Keratinocyte (primary cell): ENCODE data around the gene CD300H. TPM values are rescaled to one million over a fixed set of nuclear protein-coding genes. Genes with fewer than 3 reads are reported as not detected.

Experiments used
- DNase-seq: peaks from one replicate; pipeline ENCODE4 v3.0.0-alpha.2; 2011; ENCODE audit warnings: low read depth, missing footprints, low spot score
- FAIRE-seq: peaks from 2 replicates; lab custom pipeline; 2011; peaks lifted over from hg19 to GRCh38; lab: Jason Lieb, UNC
- H2AFZ ChIP-seq: 2 replicates; pipeline ENCODE4 v1.6.0; 2012; ENCODE audit warnings: low read length, control low read depth, inconsistent platforms; ENCODE audit not compliant: control insufficient read depth
- H3K27ac ChIP-seq: 2 replicates; pipeline ENCODE4 v1.5.1; 2011; ENCODE audit warnings: low read length; ENCODE audit not compliant: control insufficient read depth, insufficient read depth
- H3K27me3 ChIP-seq: 3 replicates; pipeline ENCODE4 v1.6.0; 2011; ENCODE audit warnings: low read length; ENCODE audit not compliant: control insufficient read depth, insufficient read depth; ENCODE audit errors: extremely low read depth
- H3K36me3 ChIP-seq, 2 experiments: 2 replicates in 1 of 2; 3 replicates in 1 of 2; pipeline ENCODE4 v1.5.1; 2011; ENCODE audit warnings: low read length in 2 of 2, mild to moderate bottlenecking in 1 of 2; ENCODE audit not compliant: control insufficient read depth in 2 of 2, insufficient read depth in 2 of 2; ENCODE audit errors: extremely low read depth in 1 of 2
- H3K4me1 ChIP-seq: 3 replicates; pipeline ENCODE4 v1.5.1; 2011; ENCODE audit warnings: low read length; ENCODE audit not compliant: control insufficient read depth, insufficient read depth; ENCODE audit errors: extremely low read depth
- H3K4me2 ChIP-seq: 3 replicates; pipeline ENCODE4 v1.6.0; 2011; ENCODE audit warnings: low read depth, low read length; ENCODE audit not compliant: control insufficient read depth, insufficient read depth; ENCODE audit errors: extremely low read depth
- H3K4me3 ChIP-seq, 3 experiments: fragments of 200-600 bp in 1 of 3; sonication (generic) in 1 of 3; 2 replicates in 2 of 3; 3 replicates in 1 of 3; pipeline ENCODE4 v1.5.1; 2011 to 2016; ENCODE audit warnings: low read length in 3 of 3, mild to moderate bottlenecking in 3 of 3, control low read depth in 2 of 3, inconsistent platforms in 1 of 3, low read depth in 1 of 3, mixed read lengths in 1 of 3, mixed run types in 1 of 3, moderate library complexity in 1 of 3; ENCODE audit not compliant: control insufficient read depth in 2 of 3, insufficient read depth in 2 of 3; ENCODE audit errors: extremely low read depth in 1 of 3
- H3K79me2 ChIP-seq: 2 replicates; pipeline ENCODE4 v1.6.0; 2012; ENCODE audit warnings: low read length; ENCODE audit not compliant: control insufficient read depth, insufficient read depth
- H3K9ac ChIP-seq: 3 replicates; pipeline ENCODE4 v1.6.0; 2011; ENCODE audit warnings: low read length; ENCODE audit not compliant: control insufficient read depth, insufficient read depth; ENCODE audit errors: extremely low read depth
- H3K9me1 ChIP-seq: 3 replicates; pipeline ENCODE4 v1.6.0; 2011; ENCODE audit warnings: low read length; ENCODE audit not compliant: control insufficient read depth, insufficient read depth; ENCODE audit errors: extremely low read depth
- H3K9me3 ChIP-seq: 2 replicates; pipeline ENCODE4 v1.5.1; 2012; ENCODE audit warnings: low read depth, low read length; ENCODE audit not compliant: control insufficient read depth
- H4K20me1 ChIP-seq: 3 replicates; pipeline ENCODE4 v1.6.0; 2011; ENCODE audit warnings: low read length; ENCODE audit not compliant: control insufficient read depth, insufficient read depth; ENCODE audit errors: extremely low read depth
- CTCF ChIP-seq, 3 experiments: IDR thresholded peaks in 1 of 3; conservative IDR thresholded peaks in 1 of 3; optimal IDR thresholded peaks in 1 of 3; 2 replicates in 2 of 3; 3 replicates in 1 of 3; pipeline versions ENCODE3 to v1.5.1; 2011; ENCODE audit warnings: low read length in 3 of 3, mild to moderate bottlenecking in 3 of 3, moderate library complexity in 2 of 3, control low read depth in 1 of 3, inconsistent platforms in 1 of 3; ENCODE audit not compliant: insufficient read depth in 2 of 3; ENCODE audit errors: extremely low read depth in 1 of 3
- EZH2 ChIP-seq: IDR thresholded peaks from one replicate; pipeline ENCODE4 v1.6.1; 2012; ENCODE audit warnings: inconsistent platforms, mild to moderate bottlenecking, low read length, moderate library complexity
- dilution Hi-C: fragments of 300-500 bp; cut with MboI; formaldehyde crosslinking; loops from one replicate; pipeline ENCODE4 v1.7.0; 2020; ENCODE audit warnings: low sequenced_read_pairs; ENCODE audit not compliant: extremely low pct_ligation_motif_present
- polyA plus RNA-seq, 5 experiments: library from polyadenylated mRNA; depleted of rRNA in 3 of 5; stranded (reverse) in 3 of 5; stranded (forward) in 1 of 5; unstranded in 1 of 5; fragments of >200 nt; gene quantifications; 1 replicate in 1 of 5; 2 replicates in 3 of 5; 3 replicates in 1 of 5; pipeline versions ENCODE4 v1.2.1 to v1.2.3, GENCODE V29; 2011 to 2012; ENCODE audit warnings: missing spikeins in 2 of 5, low read depth in 1 of 5, low replicate concordance in 1 of 5

CD300H gene
- polyA plus RNA-seq, 1 donor (not counting 4 experiments of a cell fraction or from before 2014, with no cell fraction given), result not detected

DNA sequence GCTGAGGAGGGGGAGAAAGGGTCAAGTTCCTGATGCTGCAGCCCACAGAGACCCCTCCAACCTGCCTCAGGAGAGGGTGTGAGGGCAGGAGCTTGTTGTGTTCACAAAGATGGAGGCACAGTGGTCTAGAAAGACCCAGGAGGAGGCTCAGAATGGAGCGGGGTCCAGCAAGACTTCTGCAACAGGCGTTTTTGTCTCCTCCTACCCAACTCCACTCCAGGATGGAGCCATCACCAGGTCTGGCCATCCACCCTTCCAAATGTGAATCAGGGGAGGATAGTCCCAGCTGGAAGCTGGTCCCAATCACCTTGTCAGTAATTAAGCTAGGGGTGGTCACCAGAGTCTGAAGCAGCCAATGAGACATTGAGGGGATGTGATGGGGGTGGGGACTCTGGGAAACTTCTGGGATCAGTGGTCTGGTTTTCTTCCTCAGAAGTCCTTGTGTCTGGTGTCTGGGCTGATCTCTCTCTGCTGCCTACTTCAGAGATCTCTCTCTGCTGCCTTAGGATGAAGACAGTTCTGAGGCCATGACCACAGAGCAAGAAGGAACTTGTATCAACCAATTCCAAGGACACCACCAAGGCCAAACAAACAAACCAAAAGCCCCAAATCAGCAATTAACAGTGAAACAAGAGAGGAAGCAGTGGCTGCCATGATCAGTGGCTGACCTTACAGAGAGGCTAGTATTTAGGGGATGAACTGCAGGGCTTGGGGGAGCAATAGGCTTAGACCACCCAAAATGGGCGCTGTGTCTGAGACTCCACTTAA, 50.6 kb downstream of the CD300H start:
- no peak overlapping the region for H3K4me2 ChIP-seq
- no peak for FAIRE-seq
- peaks cover 10% of the 10 kb centered on the region for H3K9me3 ChIP-seq
- H3K9me1 ChIP-seq, result no peaks in the 10 kb centered on the region
- no peak overlapping the region for H2AFZ ChIP-seq
- DNase-seq, result no peak
- H3K36me3 ChIP-seq, result no peaks in the 10 kb centered on the region
- no peak overlapping the region for H3K27ac ChIP-seq
- no peak for TF ChIP-seq EZH2
- TF ChIP-seq CTCF (optimal IDR thresholded peaks at IDR 0.05 in 1 of 3, IDR thresholded peaks at IDR 0.05 in 1 of 3, conservative IDR thresholded peaks at IDR 0.05 in 1 of 3; ENCODE audit: extremely low read depth in 1 of 3, insufficient read depth in 2 of 3, low read length in 3 of 3), result no peak
- H3K4me3 ChIP-seq, result no peak overlapping the region
- no peaks in the 10 kb centered on the region for H3K79me2 ChIP-seq
- no peaks in the 10 kb centered on the region for H3K4me1 ChIP-seq
- H3K9ac ChIP-seq, result no peak overlapping the region
- H3K27me3 ChIP-seq, result no peaks in the 10 kb centered on the region
- dilution Hi-C loops, result no loop called here
- no peaks in the 10 kb centered on the region for H4K20me1 ChIP-seq

- Histone ChIP-seq H4K20me1 (no peaks in the 10 kb centered on the region), H2AFZ (no peak overlapping the region), H3K27ac (no peak overlapping the region), H3K4me1 (no peaks in the 10 kb centered on the region), H3K9ac (no peak overlapping the region), H3K4me2 (no peak overlapping the region), H3K79me2 (no peaks in the 10 kb centered on the region), H3K4me3 (no peak overlapping the region), H3K27me3 (no peaks in the 10 kb centered on the region), H3K9me3 (peaks cover 10% of the 10 kb centered on the region), H3K36me3 (no peaks in the 10 kb centered on the region), H3K9me1 (no peaks in the 10 kb centered on the region)
- no peak for DNase-seq
- dilution Hi-C loops, result no loop called here
- no peak for FAIRE-seq
- TF ChIP-seq EZH2 (no peak), CTCF (optimal IDR thresholded peaks at IDR 0.05 in 1 of 3, IDR thresholded peaks at IDR 0.05 in 1 of 3, conservative IDR thresholded peaks at IDR 0.05 in 1 of 3; ENCODE audit: extremely low read depth in 1 of 3, insufficient read depth in 2 of 3, low read length in 3 of 3) (no peak)
These were observed 51.4 kb downstream of the CD300H start for GRCh38 chr17:74515941-74516340.
